Fibroblast of mammary gland (primary cell): Measurements from ENCODE around the gene CDK14.
"Not testable (repeated sequence)": the region's sequence is repeated elsewhere in the genome, so short reads cannot be mapped to it uniquely, and the experiment has no call there.

Experiments used
- DNase-seq: peaks from one replicate; pipeline ENCODE4 v3.0.0-alpha.2; 2010; ENCODE audit warnings: low read depth
- H3K4me3 ChIP-seq: 2 replicates; pipeline ENCODE4 v1.5.1; 2011; ENCODE audit warnings: low read depth, mild to moderate bottlenecking, low read length, moderate library complexity; ENCODE audit not compliant: control insufficient read depth
- CTCF ChIP-seq: conservative IDR thresholded peaks from 2 replicates; pipeline ENCODE4 v1.5.1; 2011; ENCODE audit warnings: low read depth, low read length, inconsistent platforms; ENCODE audit not compliant: control insufficient read depth, insufficient read depth

CDK14 gene

DNA sequence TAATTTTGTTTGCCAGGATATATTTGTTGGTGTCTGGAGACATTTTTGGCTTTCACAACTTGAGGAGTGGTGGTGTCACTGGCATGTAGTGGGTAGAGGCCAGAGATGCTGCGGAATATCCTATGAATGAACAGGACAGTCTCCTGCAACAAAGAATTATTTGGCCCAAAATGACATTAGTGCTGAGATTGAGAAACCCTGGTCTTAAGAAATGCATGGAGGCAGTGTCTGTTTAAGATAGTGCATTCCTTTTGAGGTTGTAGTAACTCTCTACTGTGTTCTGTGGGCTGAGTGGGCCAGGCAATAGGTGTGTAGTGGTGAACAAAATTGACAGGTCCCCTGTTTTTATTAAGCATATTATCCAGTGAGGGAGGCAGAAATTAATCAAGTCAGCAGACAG, 165.5 kb downstream of the CDK14 start:
- no peak for DNase-seq
- no peak for TF ChIP-seq CTCF
- H3K4me3 ChIP-seq = no peak overlapping the region

- no peak overlapping the region for H3K4me3 ChIP-seq
- no peak for DNase-seq
- no peak for TF ChIP-seq CTCF
Measured at GRCh38 chr7:90763108-90763507, 167.0 kb downstream of the CDK14 start.

DNA sequence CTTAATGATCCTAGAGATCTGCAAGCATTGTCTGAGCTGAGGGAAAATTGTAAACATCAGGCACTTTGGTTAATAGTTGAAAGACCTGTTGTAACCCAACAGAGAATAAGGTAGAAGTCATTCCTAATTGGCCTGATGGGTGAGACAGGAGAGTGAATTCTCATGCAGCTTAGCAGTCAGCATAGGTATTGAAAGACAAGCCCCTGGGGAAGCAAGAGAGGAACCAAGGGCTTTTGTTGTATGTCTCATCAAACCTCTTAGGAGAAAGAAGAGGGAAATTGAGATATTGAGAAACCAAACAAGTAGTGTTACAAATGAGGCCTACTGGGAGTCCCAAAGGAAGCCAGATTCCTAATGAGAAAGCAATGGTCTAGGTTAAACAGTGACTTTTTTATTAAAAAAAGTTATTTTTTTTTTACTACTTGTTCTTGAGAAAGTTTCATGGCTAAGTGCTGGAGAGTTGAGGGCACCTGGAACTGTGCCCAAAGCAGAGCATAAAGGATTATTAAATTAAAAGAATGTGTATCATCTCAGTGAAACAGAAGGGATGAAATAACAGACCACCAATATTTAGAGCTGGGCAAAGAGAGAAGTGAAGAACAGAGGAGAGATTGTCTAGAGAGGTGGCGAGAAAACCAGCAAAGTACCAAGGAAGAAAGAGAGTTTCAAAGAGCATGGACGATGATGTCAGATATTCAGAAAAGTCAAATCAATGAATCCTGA, 168.9 kb downstream of the CDK14 start:
- no peak for TF ChIP-seq CTCF
- DNase-seq = peak; percentile 59
- no peak overlapping the region for H3K4me3 ChIP-seq

- TF ChIP-seq CTCF = no peak
- DNase-seq = peak; percentile 70
- no peak overlapping the region for H3K4me3 ChIP-seq
Measured at GRCh38 chr7:90766814-90767564, 170.9 kb downstream of the CDK14 start.

DNA sequence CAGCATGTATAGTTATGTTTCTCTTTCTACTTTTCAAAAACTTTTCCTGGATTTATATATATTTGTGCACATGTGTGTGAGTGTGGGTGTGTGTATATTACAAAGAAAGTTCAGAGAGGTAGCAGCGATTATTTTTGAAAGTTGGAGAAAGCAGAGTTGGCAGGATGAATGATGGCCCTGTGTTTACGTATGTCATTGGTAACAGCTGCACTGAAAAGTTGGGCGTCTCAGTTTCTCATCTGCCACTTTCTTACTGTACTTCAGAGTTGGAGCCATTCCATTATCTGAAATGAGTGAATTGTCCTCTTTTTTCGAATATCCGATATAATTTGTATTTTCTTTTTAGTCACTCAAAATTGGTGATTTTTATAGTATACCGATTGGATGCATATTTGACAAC, 172.2 kb downstream of the CDK14 start:
- no peak overlapping the region for H3K4me3 ChIP-seq
- no peak for TF ChIP-seq CTCF
- no peak for DNase-seq

DNA sequence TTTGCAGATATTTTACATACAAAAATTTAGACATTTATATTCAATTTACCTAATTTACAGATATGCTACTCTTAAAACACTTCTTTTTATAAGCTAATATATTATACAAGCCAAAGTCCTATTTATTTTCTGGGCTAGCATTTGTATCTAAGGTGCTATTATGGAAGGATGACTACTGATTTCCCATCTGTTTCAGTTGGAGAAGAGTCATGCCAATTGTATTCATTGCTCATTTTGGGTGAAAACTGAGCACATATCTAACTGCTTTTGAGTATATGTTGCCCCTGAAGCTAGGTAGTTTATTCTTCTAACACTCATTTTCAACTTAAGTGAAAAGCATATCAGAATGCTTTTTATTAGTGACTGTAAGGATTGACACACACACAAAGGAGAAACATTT, 172.9 kb downstream of the CDK14 start:
- no peak for TF ChIP-seq CTCF
- no peak overlapping the region for H3K4me3 ChIP-seq
- peak; percentile 21 for DNase-seq

GRCh38 chr7:90769566-90769965, 173.4 kb downstream of the CDK14 start:
- DNase-seq, H3K4me3 ChIP-seq: not testable (repeated sequence)
